ENCODE data around the gene GINS3. TPM values are rescaled to one million over a fixed set of nuclear protein-coding genes. Genes with fewer than 3 reads are reported as not detected.
A peak's percentile ranks its signal among the peaks of the same experiment; 100 is the strongest.

Gene GINS3
- total RNA-seq, 1 experiment from 2014 or later: 11.3 TPM

- Histone ChIP-seq H3K27ac (no peak overlapping the region), H3K4me1 (replicated peaks; ENCODE audit: insufficient read depth) (peaks cover 40% of the 10 kb centered on the region), H3K4me3 (no peak overlapping the region), H3K36me3 (ENCODE audit: low read depth) (no peaks in the 10 kb centered on the region), H3K9me2 (ENCODE audit: insufficient read depth) (no peaks in the 10 kb centered on the region), H3K4me2 (no peak overlapping the region), H3K79me2 (ENCODE audit: low read depth) (no peaks in the 10 kb centered on the region), H3F3A (ENCODE audit: insufficient read depth, low read depth) (peaks cover 24% of the 10 kb centered on the region), H2AFZ (no peak overlapping the region), H3K27me3 (ENCODE audit: insufficient read depth, low read depth) (no peaks in the 10 kb centered on the region), H3K9me3 (ENCODE audit: insufficient read depth, low read depth) (no peaks in the 10 kb centered on the region), H4K20me1 (ENCODE audit: insufficient read depth) (no peaks in the 10 kb centered on the region)
- ChIA-PET POLR2A (ENCODE audit: unreplicated experiment) (no interaction called here), CTCF (interaction anchor here (1.3 kb wide), 1 partner anchor 26 kb away, joined by 16 read pairs; no protein-coding TSS in a partner anchor)
- TF ChIP-seq CTCF (conservative IDR thresholded peaks at IDR 0.05) (no peak), EZH2 (IDR thresholded peaks at IDR 0.05; ENCODE audit: low read depth) (no peak)
- intact Hi-C loops (cut with micrococcal nuclease; ENCODE audit: unreplicated experiment): no loop called here
- BruUV-seq (replicated peaks): no TSS peak
- DNase-seq: no peak
Measured at GRCh38 chr16:58417600-58417999, 25.3 kb downstream of the GINS3 start.

- Histone ChIP-seq H2AFZ (no peak overlapping the region), H3K79me2 (ENCODE audit: low read depth) (no peaks in the 10 kb centered on the region), H3K27ac (no peak overlapping the region), H3K9me2 (ENCODE audit: insufficient read depth) (no peaks in the 10 kb centered on the region), H4K20me1 (ENCODE audit: insufficient read depth) (no peaks in the 10 kb centered on the region), H3K27me3 (ENCODE audit: insufficient read depth, low read depth) (no peaks in the 10 kb centered on the region), H3K4me3 (no peak overlapping the region), H3K4me1 (replicated peaks; ENCODE audit: insufficient read depth) (peaks cover 36% of the 10 kb centered on the region), H3K36me3 (ENCODE audit: low read depth) (no peaks in the 10 kb centered on the region), H3K9me3 (ENCODE audit: insufficient read depth, low read depth) (no peaks in the 10 kb centered on the region), H3K4me2 (no peak overlapping the region), H3F3A (ENCODE audit: insufficient read depth, low read depth) (peaks cover 24% of the 10 kb centered on the region)
- no TSS peak for BruUV-seq (replicated peaks)
- ChIA-PET POLR2A (ENCODE audit: unreplicated experiment) (no interaction called here), CTCF (interaction anchor here (1.3 kb wide), 1 partner anchor 26 kb away, joined by 16 read pairs; no protein-coding TSS in a partner anchor)
- no peak for DNase-seq
- TF ChIP-seq EZH2 (IDR thresholded peaks at IDR 0.05; ENCODE audit: low read depth): no peak
- no peak for TF ChIP-seq CTCF (conservative IDR thresholded peaks at IDR 0.05)
- intact Hi-C loops (cut with micrococcal nuclease; ENCODE audit: unreplicated experiment): no loop called here
Measured at GRCh38 chr16:58418026-58418425, 25.8 kb downstream of the GINS3 start.

- CTCF ChIA-PET: no interaction called here
- intact Hi-C loops (cut with micrococcal nuclease; ENCODE audit: unreplicated experiment): no loop called here
- no peaks in the 10 kb centered on the region for H3K36me3 ChIP-seq (ENCODE audit: low read depth)
- no peak overlapping the region for H3K4me3 ChIP-seq
- no TSS peak for BruUV-seq (replicated peaks)
- H2AFZ ChIP-seq: no peak overlapping the region
- H3K4me2 ChIP-seq: peak overlapping the region; percentile 27; the same call in 1 of the 2 replicates
- no peak overlapping the region for H3K27ac ChIP-seq
- no peaks in the 10 kb centered on the region for H3K9me3 ChIP-seq (ENCODE audit: insufficient read depth, low read depth)
- H3K79me2 ChIP-seq (ENCODE audit: low read depth): no peaks in the 10 kb centered on the region
- H3K4me1 ChIP-seq (replicated peaks; ENCODE audit: insufficient read depth): peaks cover 35% of the 10 kb centered on the region
- no peaks in the 10 kb centered on the region for H3K9me2 ChIP-seq (ENCODE audit: insufficient read depth)
- H3F3A ChIP-seq (ENCODE audit: insufficient read depth, low read depth): peaks cover 24% of the 10 kb centered on the region
- H3K27me3 ChIP-seq (ENCODE audit: insufficient read depth, low read depth): no peaks in the 10 kb centered on the region
- POLR2A ChIA-PET (ENCODE audit: unreplicated experiment): no interaction called here
- no peak for TF ChIP-seq CTCF (conservative IDR thresholded peaks at IDR 0.05)
- no peak for TF ChIP-seq EZH2 (IDR thresholded peaks at IDR 0.05; ENCODE audit: low read depth)
- DNase-seq: peak; percentile 27 to 57
- no peaks in the 10 kb centered on the region for H4K20me1 ChIP-seq (ENCODE audit: insufficient read depth)
Measured at GRCh38 chr16:58418601-58419000, 26.3 kb downstream of the GINS3 start.

All from PC-9 (cell line).